Stimulated activated CD4-positive, alpha-beta T cell treated with anti-CD3 and anti-CD28 coated beads, Interleukin-1b, Interleukin-23, amount 100 ng/mL, for 1 hour (primary cell): ENCODE results near the gene RBP3.

Source experiments
- DNase-seq, 2 donors: peaks; one replicate each; pipeline ENCODE4 v3.0.0-alpha.2; 2020; ENCODE audit warnings: low read depth in 2 of 2

RBP3 gene

GRCh38 chr10:47318706-47319105 lies 29.5 kb upstream of the RBP3 start:
- DNase-seq: no peak

- no peak for DNase-seq
Measured at GRCh38 chr10:47319784-47320183, 28.4 kb upstream of the RBP3 start.

- no peak for DNase-seq
Measured at GRCh38 chr10:47320812-47321211, 27.4 kb upstream of the RBP3 start.

- DNase-seq: no peak
Measured at GRCh38 chr10:47321521-47322195, 26.5 kb upstream of the RBP3 start.

GRCh38 chr10:47322300-47323061 lies 25.7 kb upstream of the RBP3 start, which contains the start of gene GDF2:
Gene GDF2, plus strand, starts transcription at chr10:47322454. Its CDS starts 215 bp downstream, at chr10:47322669.
- DNase-seq: no peak

- no peak for DNase-seq
Measured at GRCh38 chr10:47323087-47323486, 25.1 kb upstream of the RBP3 start.

- no peak for DNase-seq
Measured at GRCh38 chr10:47323636-47324296, 24.4 kb upstream of the RBP3 start.

GRCh38 chr10:47325303-47326291 lies 22.6 kb upstream of the RBP3 start:
- no peak for DNase-seq

- DNase-seq: no peak
Measured at GRCh38 chr10:47326306-47326926, 21.7 kb upstream of the RBP3 start.

GRCh38 chr10:47326927-47327330 lies 21.2 kb upstream of the RBP3 start:
- no peak for DNase-seq

GRCh38 chr10:47329855-47330254 lies 18.3 kb upstream of the RBP3 start:
- DNase-seq: no peak

GRCh38 chr10:47330366-47330765 lies 17.8 kb upstream of the RBP3 start:
- no peak for DNase-seq

- DNase-seq: no peak
Measured at GRCh38 chr10:47330804-47331203, 17.4 kb upstream of the RBP3 start.

- DNase-seq: no peak
Measured at GRCh38 chr10:47331491-47331890, 16.7 kb upstream of the RBP3 start.

- DNase-seq: no peak
Measured at GRCh38 chr10:47331954-47332353, 16.2 kb upstream of the RBP3 start.

GRCh38 chr10:47332371-47332770 lies 15.8 kb upstream of the RBP3 start:
- DNase-seq: no peak

- DNase-seq: no peak
Measured at GRCh38 chr10:47332946-47333345, 15.2 kb upstream of the RBP3 start.

- DNase-seq: no peak
Measured at GRCh38 chr10:47333532-47333931, 14.6 kb upstream of the RBP3 start.

GRCh38 chr10:47334466-47335295 lies 13.5 kb upstream of the RBP3 start:
- DNase-seq: no peak

- no peak for DNase-seq
Measured at GRCh38 chr10:47335906-47336305, 12.3 kb upstream of the RBP3 start.
